IPS DF 19.7 (cell line): Measurements from ENCODE around the gene LAMP1.
A peak's percentile ranks its signal among the peaks of the same experiment; 100 is the strongest.
"Not testable (repeated sequence)": the region's sequence is repeated elsewhere in the genome, so short reads cannot be mapped to it uniquely, and the experiment has no call there.

Experiments used
- DNase-seq: peaks from one replicate; pipeline ENCODE4 v3.0.0-alpha.2; 2013; ENCODE audit warnings: low read depth, low spot score

LAMP1 gene

GRCh38 chr13:113327766-113328471, 30.9 kb downstream of the LAMP1 start:
- no peak for DNase-seq

GRCh38 chr13:113328851-113329250, 31.8 kb downstream of the LAMP1 start:
- no peak for DNase-seq

GRCh38 chr13:113329656-113330312, 32.7 kb downstream of the LAMP1 start:
- DNase-seq = no peak

- no peak for DNase-seq
Observed at GRCh38 chr13:113332615-113333014, 35.6 kb downstream of the LAMP1 start.

- DNase-seq = no peak
Observed at GRCh38 chr13:113333076-113333475, 36.0 kb downstream of the LAMP1 start.

GRCh38 chr13:113337556-113337955, 40.5 kb downstream of the LAMP1 start:
- DNase-seq = peak; percentile 35

GRCh38 chr13:113337976-113338375, 40.9 kb downstream of the LAMP1 start:
- DNase-seq = no peak

GRCh38 chr13:113338451-113338850, 41.4 kb downstream of the LAMP1 start:
- no peak for DNase-seq

GRCh38 chr13:113342820-113343691, 46.0 kb downstream of the LAMP1 start:
- no peak for DNase-seq

GRCh38 chr13:113343692-113343968, 46.6 kb downstream of the LAMP1 start:
- DNase-seq = no peak

GRCh38 chr13:113345486-113345885, 48.4 kb downstream of the LAMP1 start:
- DNase-seq = no peak

- not testable (repeated sequence) for DNase-seq
Observed at GRCh38 chr13:113347736-113348225, 50.7 kb downstream of the LAMP1 start.

- DNase-seq = no peak
Observed at GRCh38 chr13:113348591-113348990, 51.6 kb downstream of the LAMP1 start.

- DNase-seq = no peak
Observed at GRCh38 chr13:113349050-113349449, 52.0 kb downstream of the LAMP1 start.

- DNase-seq = no peak
Observed at GRCh38 chr13:113349491-113349890, 52.5 kb downstream of the LAMP1 start.

- no peak for DNase-seq
Observed at GRCh38 chr13:113350065-113350937, 53.3 kb downstream of the LAMP1 start.

- no peak for DNase-seq
Observed at GRCh38 chr13:113350938-113351335, 53.9 kb downstream of the LAMP1 start.

GRCh38 chr13:113351514-113352026, 54.5 kb downstream of the LAMP1 start:
- DNase-seq = no peak

- no peak for DNase-seq
Observed at GRCh38 chr13:113353254-113353653, 56.2 kb downstream of the LAMP1 start.

- DNase-seq = no peak
Observed at GRCh38 chr13:113354831-113355610, 58.0 kb downstream of the LAMP1 start.
